ENCODE results near the gene NRROS. TPM values are rescaled to one million over a fixed set of nuclear protein-coding genes. Genes with fewer than 3 reads are reported as not detected.

Gene NRROS
- total RNA-seq, 1 experiment from 2014 or later: 0.07 TPM

DNA sequence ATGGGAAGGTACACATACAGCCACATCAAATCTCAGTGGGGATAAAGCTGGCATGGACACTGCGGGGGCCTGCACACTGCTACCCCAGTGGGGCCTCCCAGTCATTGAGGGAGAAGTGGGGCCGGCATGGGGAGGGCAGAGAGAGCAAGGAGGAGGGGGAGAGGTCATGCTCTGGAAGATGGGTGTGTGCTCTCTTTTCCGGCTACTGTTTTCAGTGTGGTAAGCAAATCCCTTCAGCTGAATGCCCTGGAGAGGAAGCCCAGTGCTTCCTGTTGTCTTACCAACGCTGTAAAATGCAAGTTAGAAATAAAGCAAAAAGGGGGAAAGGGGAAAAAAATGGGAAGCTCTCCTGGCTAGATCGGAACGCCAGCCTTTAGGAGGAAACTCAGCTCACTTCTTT is 30.8 kb downstream of the NRROS start:
- CTCF ChIA-PET: no interaction called here
- TF ChIP-seq EZH2 (IDR thresholded peaks at IDR 0.05; ENCODE audit: low read length, unreplicated experiment) (no peak), EZH2phosphoT487 (IDR thresholded peaks at IDR 0.05; ENCODE audit: borderline replicate concordance, low read length) (no peak)
- TF ChIP-seq, protein P1, sequence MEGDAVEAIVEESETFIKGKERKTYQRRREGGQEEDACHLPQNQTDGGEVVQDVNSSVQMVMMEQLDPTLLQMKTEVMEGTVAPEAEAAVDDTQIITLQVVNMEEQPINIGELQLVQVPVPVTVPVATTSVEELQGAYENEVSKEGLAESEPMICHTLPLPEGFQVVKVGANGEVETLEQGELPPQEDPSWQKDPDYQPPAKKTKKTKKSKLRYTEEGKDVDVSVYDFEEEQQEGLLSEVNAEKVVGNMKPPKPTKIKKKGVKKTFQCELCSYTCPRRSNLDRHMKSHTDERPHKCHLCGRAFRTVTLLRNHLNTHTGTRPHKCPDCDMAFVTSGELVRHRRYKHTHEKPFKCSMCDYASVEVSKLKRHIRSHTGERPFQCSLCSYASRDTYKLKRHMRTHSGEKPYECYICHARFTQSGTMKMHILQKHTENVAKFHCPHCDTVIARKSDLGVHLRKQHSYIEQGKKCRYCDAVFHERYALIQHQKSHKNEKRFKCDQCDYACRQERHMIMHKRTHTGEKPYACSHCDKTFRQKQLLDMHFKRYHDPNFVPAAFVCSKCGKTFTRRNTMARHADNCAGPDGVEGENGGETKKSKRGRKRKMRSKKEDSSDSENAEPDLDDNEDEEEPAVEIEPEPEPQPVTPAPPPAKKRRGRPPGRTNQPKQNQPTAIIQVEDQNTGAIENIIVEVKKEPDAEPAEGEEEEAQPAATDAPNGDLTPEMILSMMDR (conservative IDR thresholded peaks at IDR 0.05; ENCODE audit: low read depth, low read length): no peak
- Histone ChIP-seq H3K9me2 (replicated peaks; ENCODE audit: low read length) (no peaks in the 10 kb centered on the region), H3K4me1 (ENCODE audit: insufficient read depth, low read length) (no peaks in the 10 kb centered on the region), H3K27ac (ENCODE audit: low read length) (no peak overlapping the region), H3F3A (ENCODE audit: low read length, unreplicated experiment) (no peaks in the 10 kb centered on the region), H3K27me3 (ENCODE audit: low read length) (no peaks in the 10 kb centered on the region), H3K36me3 (ENCODE audit: low read depth, low read length) (no peaks in the 10 kb centered on the region), H3K9ac (ENCODE audit: low read length) (no peak overlapping the region), H3K79me2 (ENCODE audit: low read length) (no peaks in the 10 kb centered on the region), H3K4me2 (ENCODE audit: low read length) (no peak overlapping the region), H3K4me3 (ENCODE audit: low read length) (no peak overlapping the region), H3K9me3 (ENCODE audit: low read length) (no peaks in the 10 kb centered on the region), H2AFZ (ENCODE audit: low read length) (no peak overlapping the region), H4K20me1 (ENCODE audit: low read length) (no peaks in the 10 kb centered on the region)
- DNase-seq: no peak
- no TSS peak for BruUV-seq (replicated peaks)
- POLR2A ChIA-PET (ENCODE audit: unreplicated experiment): no interaction called here
- intact Hi-C loops (cut with micrococcal nuclease): no loop called here
- ATAC-seq: no peak

DNA sequence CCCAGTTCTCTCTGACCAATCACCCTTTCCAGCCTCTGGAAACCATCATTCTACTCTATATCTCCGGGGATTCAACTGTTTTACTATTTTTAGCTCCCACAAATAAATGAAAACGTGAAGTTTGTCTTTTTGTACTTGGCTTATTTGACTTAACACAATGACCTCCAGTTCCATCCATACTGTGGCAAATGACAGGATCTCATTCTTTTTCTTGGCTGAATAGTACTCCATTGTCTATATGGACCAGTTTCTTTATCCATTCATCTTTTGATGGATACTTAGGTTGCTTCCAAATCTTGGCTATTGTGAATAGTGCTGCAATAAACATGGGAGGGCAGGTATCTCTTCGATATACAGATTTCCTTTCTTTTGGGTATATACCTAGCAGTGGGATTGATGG is 34.1 kb downstream of the NRROS start:
- H3K79me2 ChIP-seq (ENCODE audit: low read length): no peaks in the 10 kb centered on the region
- H3K4me2 ChIP-seq (ENCODE audit: low read length): no peak overlapping the region
- ChIA-PET POLR2A (ENCODE audit: unreplicated experiment) (no interaction called here), CTCF (no interaction called here)
- no peaks in the 10 kb centered on the region for H3K9me2 ChIP-seq (replicated peaks; ENCODE audit: low read length)
- no peak overlapping the region for H3K9ac ChIP-seq (ENCODE audit: low read length)
- H3K36me3 ChIP-seq (ENCODE audit: low read depth, low read length): no peaks in the 10 kb centered on the region
- H3K4me3 ChIP-seq (ENCODE audit: low read length): no peak overlapping the region
- ATAC-seq (no peak), DNase-seq (no peak)
- H4K20me1 ChIP-seq (ENCODE audit: low read length): no peaks in the 10 kb centered on the region
- no peak overlapping the region for H3K27ac ChIP-seq (ENCODE audit: low read length)
- intact Hi-C loops (cut with micrococcal nuclease): no loop called here
- H2AFZ ChIP-seq (ENCODE audit: low read length): no peak overlapping the region
- no peaks in the 10 kb centered on the region for H3K9me3 ChIP-seq (ENCODE audit: low read length)
- no peaks in the 10 kb centered on the region for H3F3A ChIP-seq (ENCODE audit: low read length, unreplicated experiment)
- no peaks in the 10 kb centered on the region; the same call in 1 of the 2 replicates for H3K27me3 ChIP-seq (ENCODE audit: low read length)
- BruUV-seq (replicated peaks): no TSS peak
- TF ChIP-seq EZH2phosphoT487 (IDR thresholded peaks at IDR 0.05; ENCODE audit: borderline replicate concordance, low read length): no peak
- TF ChIP-seq, protein P1 (conservative IDR thresholded peaks at IDR 0.05; ENCODE audit: low read depth, low read length): no peak
- TF ChIP-seq EZH2 (IDR thresholded peaks at IDR 0.05; ENCODE audit: low read length, unreplicated experiment): no peak
- no peaks in the 10 kb centered on the region for H3K4me1 ChIP-seq (ENCODE audit: insufficient read depth, low read length)

DNA sequence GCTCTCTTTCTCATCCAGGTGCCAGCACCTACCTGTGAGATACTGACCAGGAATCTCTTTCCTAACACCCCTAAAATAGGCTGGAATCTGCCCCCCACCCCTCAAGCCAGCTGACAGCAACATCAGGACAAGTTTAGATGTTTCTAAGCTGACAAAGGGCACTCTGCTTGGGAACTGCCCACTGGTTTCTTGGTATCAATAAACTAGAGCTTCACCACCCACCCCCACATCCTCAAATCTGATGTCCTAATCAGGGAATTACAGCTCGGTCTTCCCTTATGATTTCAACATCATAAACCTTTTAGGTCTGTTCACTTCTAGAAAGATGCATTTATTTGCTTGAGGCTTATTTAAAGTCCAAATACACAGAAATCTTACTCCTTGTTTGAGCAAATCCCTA is 37.9 kb downstream of the NRROS start:
- no peak overlapping the region for H3K9ac ChIP-seq (ENCODE audit: low read length)
- no peak overlapping the region for H3K4me2 ChIP-seq (ENCODE audit: low read length)
- H3K4me3 ChIP-seq (ENCODE audit: low read length): no peak overlapping the region
- H4K20me1 ChIP-seq (ENCODE audit: low read length): no peaks in the 10 kb centered on the region
- peaks cover 6% of the 10 kb centered on the region; the same call in 1 of the 2 replicates for H3K27me3 ChIP-seq (ENCODE audit: low read length)
- intact Hi-C loops (cut with micrococcal nuclease): no loop called here
- ATAC-seq (no peak), DNase-seq (no peak)
- ChIA-PET CTCF (interaction anchor here (1.2 kb wide), 1 partner anchor 9 kb away, joined by 3 read pairs; no protein-coding TSS in a partner anchor), POLR2A (ENCODE audit: unreplicated experiment) (interaction anchor here (0.7 kb wide), 1 partner anchor 22 kb away, joined by 4 read pairs; no protein-coding TSS in a partner anchor)
- no peaks in the 10 kb centered on the region for H3K9me3 ChIP-seq (ENCODE audit: low read length)
- no peak overlapping the region for H2AFZ ChIP-seq (ENCODE audit: low read length)
- no peaks in the 10 kb centered on the region for H3K4me1 ChIP-seq (ENCODE audit: insufficient read depth, low read length)
- TF ChIP-seq EZH2 (IDR thresholded peaks at IDR 0.05; ENCODE audit: low read length, unreplicated experiment): no peak
- TF ChIP-seq EZH2phosphoT487 (IDR thresholded peaks at IDR 0.05; ENCODE audit: borderline replicate concordance, low read length): no peak
- TF ChIP-seq, protein P1 (conservative IDR thresholded peaks at IDR 0.05; ENCODE audit: low read depth, low read length): no peak
- no peaks in the 10 kb centered on the region for H3K36me3 ChIP-seq (ENCODE audit: low read depth, low read length)
- no peaks in the 10 kb centered on the region for H3K79me2 ChIP-seq (ENCODE audit: low read length)
- H3F3A ChIP-seq (ENCODE audit: low read length, unreplicated experiment): no peaks in the 10 kb centered on the region
- no TSS peak for BruUV-seq (replicated peaks)
- H3K27ac ChIP-seq (ENCODE audit: low read length): no peak overlapping the region
- no peaks in the 10 kb centered on the region for H3K9me2 ChIP-seq (replicated peaks; ENCODE audit: low read length)

Data from PC-3 (cell line).